ENCODE measurements around the gene ANO3.
"Not testable (repeated sequence)": the region's sequence is repeated elsewhere in the genome, so short reads cannot be mapped to it uniquely, and the experiment has no call there.

Gene ANO3

DNA sequence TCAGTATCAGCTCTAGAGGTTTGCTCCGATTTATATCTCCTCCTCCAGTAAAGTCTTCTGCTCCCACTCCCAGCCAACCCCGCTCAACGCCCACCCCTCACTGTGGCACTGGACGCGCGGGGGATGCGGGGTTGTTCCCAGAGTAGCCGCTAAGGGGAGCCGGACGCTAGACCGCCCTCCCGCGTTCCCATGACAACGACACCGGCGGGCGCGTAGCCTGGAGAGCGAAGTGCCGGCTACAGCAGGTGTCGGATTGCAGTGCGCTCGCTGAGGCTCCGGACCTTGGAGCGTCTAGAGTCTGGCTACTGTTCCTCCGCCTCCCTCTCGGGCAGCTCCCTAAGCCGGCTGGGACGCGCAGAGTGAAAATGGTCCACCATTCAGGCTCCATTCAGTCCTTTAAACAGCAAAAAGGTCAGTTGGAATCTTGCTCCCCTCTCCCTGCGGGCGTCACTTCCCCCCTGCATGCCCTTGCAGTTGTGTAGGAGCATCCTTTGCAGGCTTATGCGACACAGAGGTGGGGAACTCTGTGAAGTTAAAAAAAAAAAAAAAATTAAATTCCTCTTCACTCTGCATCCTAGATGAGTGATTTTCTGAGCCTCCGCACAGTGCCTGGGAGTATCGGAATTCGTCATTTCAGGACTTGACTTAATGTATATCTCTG is at the start of gene ANO3:
ANO3 (plus strand) TSS at position 220 of the 661 bp plus-strand sequence; CDS start at position 366, 146 bp downstream.
- DNase-seq: peak; percentile 40

DNA sequence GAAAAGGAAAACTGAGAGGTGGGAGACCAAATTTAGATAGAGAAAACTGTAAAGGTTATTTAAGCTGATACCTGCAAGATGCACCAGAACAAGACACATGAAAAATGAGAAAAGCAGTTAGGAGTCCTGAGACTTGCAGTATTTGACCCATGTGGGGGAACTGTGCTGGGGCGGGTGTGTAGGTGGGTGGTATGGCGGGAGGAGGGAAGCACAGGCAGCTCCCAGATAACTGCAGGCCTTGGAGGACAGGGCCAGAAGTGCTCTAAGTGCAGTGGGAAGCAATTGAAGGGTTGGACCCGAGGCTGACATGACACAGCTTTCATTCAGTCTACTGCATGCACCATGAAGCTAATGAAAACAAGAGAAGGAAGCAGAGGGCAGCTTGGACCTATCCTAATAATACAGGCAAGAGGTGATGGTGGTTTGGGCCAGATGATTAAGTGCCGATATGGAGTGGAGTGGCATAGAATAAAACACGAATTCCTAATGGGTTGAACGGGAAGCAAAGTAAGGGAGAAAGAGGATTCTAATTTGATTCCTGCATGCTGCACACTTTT is 48.0 kb upstream of the ANO3 start:
- no peak for DNase-seq

DNA sequence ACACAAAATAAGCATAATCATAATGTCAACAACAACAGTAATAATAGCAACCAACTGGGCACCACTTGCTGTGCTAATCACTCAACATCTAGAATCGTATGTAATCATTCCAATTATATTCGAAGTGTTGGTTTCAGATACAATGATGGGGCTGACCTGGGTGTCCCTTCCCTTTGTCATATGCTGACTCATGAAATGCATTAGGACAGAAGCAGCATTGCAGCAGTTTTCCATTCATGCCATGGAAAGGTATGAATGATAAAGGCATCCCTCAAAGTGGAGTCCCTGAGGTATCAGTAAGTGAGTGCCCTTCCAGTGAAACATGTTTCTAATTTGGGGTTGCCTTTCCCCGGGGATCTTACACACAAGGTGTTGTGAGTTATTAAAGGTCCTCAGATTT is 46.3 kb upstream of the ANO3 start:
- DNase-seq: no peak

DNA sequence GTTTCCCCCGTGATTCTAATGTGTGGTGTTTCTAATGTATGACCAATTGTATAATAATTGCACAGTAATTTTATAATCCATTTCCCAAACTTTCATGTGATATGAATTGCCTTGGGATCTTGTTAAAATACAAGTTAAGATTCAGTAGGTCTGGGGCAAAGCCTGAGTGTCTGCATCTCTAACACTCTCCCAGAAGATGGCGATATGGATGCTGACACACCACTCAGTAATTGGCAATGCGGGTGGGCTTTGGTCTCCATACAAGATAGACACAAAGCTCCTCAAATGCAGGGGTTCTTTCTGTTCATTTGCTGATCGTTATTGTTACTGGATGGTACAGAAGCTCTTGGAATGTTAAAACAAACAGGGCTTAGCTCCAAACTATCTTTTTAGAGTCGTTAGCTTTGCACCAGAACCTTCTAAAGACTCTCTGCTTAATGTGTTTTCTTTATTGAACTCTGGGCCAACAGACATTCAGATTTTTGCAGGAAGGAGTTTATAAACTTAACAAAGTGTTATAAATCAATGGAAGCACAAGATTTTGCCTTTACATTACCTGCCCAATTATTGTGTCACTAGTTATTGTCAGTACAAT is 45.4 kb upstream of the ANO3 start:
- DNase-seq: no peak

DNA sequence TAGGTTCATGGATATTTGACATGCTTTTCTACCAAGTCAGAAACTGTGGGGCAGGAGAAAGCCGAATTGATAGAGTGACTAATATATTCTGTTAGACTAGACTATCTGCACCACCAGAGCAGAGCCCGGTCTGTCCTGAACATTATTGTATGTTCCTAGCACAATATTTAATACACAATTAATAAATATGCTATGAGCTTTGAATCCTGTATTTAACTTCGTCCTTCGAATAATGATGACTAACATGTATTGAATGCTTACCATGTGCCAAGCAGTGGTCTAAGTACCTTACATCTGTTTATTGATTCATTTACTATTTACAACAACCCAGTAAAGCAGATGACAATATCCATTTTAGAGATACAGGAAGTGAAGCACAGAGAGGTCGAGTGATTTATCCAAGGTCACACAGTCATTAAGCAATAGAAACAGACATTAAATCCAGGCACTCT is 44.8 kb upstream of the ANO3 start:
- DNase-seq: no peak

DNA sequence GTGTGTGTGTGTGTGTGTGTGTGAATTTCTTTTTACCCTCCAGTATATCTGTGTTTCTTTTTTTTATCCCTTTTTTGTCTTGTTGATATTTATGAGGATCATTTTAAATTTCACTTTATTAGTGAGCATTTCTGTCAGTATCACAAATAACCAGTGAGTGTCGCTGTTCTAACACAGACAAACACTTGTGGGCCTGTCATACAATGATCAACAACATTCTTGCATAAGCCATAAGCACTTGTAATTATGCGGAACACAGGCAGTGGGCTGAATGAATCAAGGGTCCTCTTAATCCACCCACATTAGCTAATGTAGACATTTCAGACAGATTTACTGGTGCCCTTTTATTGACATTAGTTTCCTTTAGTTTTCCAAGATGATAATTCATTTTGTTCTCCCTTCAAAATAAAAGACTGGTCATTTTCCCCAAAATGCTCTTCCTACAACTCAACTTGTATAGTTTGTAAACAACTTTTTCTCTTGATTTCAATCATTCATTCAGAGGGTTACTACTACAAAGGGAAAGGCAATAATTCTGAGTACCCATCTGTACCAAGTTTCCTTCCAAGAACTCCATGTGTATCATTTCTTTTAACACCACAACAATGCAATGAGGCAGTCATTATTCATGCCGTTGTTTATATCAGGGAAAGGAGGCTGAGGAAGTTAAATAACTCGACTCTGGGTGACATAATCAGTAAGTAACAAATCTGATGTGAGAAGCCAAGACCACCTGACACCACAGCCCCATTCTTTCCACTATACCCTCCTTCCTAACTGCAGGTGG is 34.5 kb upstream of the ANO3 start:
- peak; percentile 24 for DNase-seq

DNA sequence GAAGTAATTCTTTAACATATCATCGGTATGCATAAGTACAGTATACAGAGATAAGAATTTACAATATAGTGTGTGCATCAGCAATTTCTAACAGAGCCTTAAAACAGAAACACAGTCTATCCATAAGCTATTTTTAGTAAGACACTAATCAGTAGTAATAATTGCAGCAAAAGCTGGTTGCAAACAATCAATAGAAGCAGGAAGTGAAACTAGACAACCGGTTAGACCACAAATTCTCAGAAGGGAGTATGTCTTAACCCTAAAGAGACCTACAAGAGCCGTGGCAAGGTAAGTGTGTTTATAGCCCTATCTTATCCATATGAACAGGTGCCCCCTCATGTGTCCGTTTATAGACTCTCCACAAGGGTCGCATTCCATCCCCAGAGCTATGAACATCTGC is 15.6 kb upstream of the ANO3 start:
- not testable (repeated sequence) for DNase-seq

DNA sequence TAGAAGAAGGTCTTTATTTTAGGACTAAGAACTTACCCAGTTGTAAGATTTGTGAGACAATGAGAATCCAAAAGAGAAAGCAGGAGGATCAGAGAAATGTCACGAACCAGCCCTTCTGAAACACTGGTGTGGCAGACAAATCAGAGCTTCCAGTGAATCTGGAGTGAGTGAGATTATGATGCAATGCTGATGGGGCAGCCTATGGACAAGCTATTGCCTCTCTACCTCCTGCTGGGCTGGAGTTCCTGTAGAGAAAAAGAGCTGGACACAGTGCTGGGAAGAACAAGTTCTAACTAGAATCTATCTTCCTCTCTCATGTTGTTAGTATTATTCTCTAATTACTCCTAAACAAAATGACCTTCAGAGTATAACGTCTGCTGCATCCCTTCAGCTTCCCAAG is 12.0 kb upstream of the ANO3 start:
- DNase-seq: no peak

DNA sequence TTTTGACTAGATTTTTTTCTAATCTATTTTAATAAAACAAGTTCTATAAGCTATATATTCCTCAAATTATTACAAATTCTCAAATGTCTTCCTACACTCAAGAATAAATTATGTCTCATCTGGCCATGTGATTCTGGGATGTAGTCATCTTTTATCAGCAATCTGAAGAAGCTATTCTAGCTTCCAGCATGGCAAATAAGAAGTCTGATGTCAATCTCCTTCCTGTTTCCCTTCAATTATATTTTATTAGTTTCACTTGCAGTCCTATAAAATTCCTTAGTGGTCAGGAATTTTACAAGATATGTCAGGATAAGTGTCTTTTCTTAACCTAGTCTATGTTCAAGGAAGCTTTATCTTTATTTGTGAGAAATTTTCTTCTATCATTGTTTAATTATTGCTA is 10.4 kb upstream of the ANO3 start:
- DNase-seq: no peak

DNA sequence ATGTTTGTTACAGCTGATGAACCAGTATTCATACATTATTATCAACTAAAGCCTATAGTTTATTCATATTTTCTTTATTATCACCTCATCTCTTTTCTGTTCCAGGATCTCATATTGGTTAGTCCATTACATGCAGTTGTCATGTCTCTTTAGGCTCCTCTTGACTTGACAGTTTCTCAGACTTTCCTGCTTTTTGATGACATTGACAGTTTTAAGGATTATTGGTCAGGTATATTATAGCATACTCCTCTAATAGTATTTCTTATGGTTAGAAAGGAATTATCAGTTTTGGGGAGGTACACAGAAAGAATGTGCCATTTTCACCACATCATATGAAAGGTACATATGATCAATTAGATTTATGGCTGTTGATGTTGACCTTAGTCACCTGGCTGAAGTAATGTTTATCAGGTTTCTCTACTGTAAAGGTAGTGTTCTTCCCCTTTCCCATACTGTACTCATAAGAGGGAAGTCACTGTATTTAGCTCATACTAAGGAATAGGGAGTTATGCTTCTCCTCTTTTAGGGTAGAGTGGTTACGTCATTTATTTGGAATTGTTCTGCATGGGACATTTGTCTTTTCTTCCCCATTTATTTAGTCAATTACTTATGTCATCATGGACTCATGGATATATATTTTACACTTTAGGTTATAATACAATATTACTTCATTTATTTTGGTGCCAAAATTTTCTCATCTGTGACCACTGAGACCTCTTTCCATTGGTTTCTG is 9.4 kb upstream of the ANO3 start:
- no peak for DNase-seq

DNA sequence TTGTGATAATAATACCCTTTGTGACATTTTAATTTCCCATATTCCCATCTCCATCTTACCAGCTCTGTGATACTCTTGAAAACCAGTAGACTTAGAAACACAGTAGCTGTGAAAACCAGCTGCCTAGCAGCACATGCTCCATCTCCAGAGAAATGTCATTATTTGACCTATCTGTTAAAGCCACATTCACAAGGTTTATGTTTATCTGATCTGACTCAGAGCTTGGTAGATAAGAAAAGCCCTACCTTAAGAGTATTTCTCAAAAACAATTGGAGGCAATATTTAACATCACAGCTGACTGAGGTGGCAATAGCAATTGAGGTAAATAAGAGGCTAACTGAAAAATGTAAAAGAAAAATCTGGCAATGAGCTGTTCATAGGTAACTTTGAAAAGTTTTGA is 8.1 kb upstream of the ANO3 start:
- DNase-seq: no peak

DNA sequence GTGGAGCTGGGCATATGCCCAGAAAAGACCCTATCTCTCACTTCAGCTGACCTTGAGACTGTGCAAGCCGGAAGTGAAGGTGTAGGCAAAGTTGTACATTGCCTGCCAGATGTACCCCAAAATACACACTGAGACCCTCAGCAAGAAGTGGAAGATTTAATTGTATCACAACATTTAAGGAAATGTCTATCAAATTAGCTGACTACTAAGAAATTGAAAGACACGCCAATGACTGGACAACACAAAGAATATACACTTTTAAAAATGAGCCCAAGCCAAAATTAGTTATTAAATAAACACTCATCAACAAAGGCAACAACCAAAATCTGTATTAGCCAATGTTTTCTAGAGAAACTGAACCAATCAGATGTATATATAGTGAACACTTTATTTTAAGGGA is 7.7 kb upstream of the ANO3 start:
- no peak for DNase-seq

DNA sequence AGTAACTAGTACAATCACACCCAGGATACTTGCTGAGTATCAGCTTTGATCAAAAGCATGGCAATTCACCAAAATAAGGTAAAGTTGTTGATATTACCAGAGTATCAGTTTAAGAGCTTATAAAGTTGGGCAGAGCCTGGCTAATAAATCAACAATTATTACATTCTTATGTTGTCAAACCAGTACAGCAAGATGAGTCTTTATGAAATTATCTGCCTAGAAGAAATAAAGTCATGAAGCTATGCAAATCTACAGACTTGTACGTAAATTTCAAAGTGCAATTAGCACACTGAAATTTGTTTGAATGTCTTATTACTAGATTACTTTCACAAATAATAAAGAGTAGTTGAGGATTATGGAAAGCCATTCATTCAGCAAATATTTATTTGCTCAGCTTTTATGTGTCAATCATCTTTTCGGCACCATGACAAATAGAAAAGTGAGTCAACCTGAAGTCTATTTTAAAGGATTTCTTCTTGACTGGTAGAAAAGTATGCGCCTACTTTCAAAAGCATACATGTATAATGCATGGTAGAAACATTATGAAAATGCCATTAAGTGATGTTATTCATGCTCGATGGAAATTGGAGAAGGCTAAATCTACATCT is 5.0 kb upstream of the ANO3 start:
- DNase-seq: no peak

DNA sequence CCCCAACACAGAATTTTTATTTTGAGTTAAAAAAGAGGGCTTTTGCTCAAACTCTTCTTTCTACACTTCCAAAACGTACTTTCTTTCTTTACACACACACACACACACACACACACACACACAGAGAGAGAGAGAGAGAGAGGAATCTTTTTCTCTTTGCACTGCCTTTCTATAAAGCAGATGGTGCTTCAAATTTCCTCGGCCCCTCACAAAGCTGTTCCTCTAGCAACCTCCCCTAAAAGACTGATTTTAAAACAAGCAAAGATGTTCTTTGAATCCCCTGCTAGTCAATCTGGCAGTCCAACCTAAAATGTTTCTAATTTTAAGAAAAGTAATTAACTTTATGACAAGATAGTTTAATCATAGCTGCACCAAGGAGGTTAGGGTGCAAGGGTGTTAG is 2.7 kb upstream of the ANO3 start:
- DNase-seq: no peak

DNA sequence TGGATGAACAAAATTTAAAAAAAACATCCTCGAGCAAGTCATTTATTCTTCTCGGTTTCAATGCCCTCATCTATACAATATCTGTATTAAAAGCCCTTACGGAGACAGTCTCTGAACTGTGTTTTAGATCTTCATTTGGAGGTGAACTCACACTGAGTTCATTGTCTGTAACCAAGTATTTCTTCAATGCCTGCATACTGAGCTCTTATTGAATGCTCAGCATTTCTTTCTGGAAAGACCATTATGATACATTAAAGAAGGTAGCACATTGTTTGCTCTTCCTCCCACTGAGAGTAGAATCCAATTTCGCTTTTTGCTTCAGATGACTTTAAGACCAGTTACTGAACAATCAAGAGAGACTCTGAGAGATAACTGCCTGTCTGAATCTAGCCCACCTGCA is 1.7 kb upstream of the ANO3 start:
- DNase-seq: no peak

DNA sequence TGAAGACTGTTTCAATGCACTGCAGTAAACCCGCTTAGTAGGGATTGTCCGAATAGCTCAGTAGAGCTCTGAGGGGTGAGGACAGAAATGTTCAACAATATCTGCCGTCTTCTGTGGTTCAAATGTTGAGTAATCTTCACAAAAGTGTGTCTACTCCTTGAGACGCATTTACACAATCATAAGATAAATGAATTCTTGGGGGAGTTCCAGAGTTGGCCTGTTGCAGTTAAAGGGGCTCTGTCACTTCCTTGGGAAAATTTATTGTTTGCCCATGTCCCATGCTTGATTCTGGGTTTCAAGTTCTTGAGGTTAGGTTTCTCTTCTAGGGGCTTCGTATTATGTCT is 614 bp downstream of the ANO3 start:
- no peak for DNase-seq

DNA sequence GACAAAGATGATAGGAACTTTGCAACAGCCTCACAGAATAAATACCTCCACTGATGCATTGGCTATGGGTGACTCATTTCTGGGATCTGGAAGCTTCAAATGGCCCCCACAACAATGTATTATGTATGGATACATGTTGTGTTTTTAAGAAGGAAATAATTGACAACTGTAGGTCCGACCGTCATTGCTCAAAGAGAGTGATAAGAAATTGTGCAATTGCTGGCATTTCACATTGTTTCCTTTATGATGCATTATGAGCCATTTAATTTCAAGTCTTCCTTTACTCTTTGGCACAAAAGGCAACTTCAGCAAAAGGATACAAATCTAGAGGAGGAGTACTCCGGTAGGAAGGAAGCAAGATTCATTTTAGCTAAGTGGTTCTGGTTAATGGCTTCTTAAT is 2.0 kb downstream of the ANO3 start:
- DNase-seq: no peak

DNA sequence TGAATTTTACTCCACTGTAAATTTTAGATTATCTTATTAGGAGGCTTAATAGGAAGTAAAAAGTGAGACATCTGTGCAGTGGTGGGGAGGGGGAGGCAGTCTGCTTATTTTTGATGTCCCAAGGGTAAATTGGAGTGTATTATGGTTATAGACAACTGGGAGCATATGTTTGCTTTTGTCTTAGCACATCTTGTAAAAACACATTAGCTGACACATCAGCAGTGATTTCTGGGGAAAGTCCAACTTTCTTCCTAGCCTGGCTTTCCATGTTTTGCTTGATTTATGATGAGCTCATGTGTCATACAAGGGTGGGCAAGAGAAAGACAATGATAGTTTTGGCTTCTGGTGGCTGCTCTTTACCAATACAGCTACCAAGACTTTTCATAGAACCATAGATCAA is 4.0 kb downstream of the ANO3 start:
- no peak for DNase-seq

DNA sequence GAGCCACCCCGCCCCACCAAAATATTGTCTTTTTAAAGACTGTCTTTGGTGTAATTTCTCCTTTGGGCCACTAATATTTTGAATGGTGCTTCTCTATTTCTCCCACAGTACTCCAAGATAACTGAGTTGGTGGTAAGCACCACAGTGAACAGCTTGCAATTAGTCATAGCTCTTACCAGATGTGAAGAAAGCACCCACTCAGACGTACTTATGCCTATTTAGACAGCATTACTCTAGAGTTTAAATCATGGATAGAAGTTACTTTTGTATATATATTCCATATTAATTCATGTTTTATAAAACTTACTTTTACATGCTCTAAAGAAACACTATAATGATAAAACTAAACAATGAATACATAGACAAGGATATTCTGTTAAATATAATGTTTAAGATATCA is 12.7 kb downstream of the ANO3 start:
- DNase-seq: no peak

DNA sequence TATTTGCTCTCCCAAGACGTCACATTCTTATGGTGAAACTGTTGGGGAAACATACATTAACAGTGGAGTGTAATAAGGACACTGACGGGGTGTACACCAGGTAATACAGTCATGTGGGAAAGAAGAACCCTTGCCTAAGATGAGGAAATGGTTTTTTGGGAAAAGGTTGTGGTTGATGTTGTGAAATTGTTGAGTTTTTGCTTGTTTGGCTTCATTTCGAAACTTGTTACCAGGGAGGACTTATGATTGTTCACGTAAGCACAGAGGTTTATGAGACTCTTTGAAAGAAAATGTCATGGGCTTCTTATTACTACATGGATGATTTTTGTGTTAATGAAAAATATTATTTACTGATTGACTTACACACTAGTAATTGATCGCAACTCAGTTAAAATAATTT is 16.8 kb downstream of the ANO3 start:
- DNase-seq: no peak

DNA sequence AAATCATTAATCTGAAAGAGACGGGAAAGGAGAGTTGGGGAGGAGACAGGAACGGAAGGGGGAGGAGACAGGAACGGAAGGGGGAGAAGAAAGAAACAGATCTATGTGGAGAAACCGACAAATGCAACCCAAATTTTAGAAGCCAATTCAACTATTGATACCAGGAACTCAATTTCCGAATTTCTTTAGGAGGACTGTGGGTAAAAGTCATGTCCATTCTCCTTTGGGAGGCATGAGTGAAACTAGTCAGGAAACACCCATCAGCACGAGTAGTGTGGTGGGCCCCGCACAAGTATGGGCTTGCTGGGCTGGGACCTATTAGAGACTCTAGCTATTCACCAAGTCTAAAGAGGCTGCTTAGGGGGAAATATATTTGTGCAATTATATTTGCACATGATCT is 18.1 kb downstream of the ANO3 start:
- no peak for DNase-seq

DNA sequence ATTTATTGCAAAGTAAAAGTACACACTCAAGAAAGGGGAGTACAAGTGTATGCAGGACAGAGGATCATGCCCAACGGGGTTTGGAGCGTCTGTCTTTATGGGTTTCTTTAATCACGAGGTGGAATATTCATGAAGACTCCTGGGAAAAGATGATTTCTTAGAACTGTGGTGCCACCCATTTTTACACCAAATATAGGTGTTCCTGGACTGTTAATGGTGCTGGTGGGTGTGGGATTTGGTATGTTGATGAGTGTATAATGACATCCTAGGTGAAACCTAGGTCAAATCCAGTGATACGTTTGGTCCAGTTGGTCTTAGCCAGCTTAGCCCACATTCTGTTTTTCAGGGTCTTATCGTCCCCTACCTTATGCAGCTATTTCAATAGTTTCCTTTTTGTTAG is 21.1 kb downstream of the ANO3 start:
- no peak for DNase-seq

DNA sequence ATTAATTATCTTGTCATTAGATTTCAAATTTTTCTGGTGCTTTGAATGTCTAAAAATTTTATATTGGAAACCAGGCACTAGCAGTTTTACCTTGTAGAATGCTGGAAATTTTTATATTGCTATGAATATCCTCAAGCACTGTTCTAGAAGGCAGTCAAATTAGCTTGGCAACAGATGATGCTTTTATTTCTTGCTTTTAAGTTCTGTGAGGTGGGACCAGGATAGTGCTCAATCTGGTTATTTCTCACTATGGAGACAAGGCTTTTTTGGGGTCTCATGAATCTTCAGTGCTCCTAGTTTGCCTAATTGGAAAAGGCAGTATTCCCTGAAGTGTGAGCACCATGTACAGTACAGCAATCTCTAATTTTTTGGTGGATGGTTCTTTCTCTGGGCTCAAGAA is 27.1 kb downstream of the ANO3 start:
- no peak for DNase-seq

All from NCI-H1436 (cell line).